Liver (tissue), 9 donors: ENCODE data around the gene CDX1. TPM values are rescaled to one million over a fixed set of nuclear protein-coding genes. Genes with fewer than 3 reads are reported as not detected.

Experiments
- DNase-seq: peaks from one replicate; pipeline ENCODE4 v3.0.0-alpha.2; 2017; ENCODE audit warnings: low spot score
- H3K27ac ChIP-seq, 2 donors: one replicate each; pipeline ENCODE4 v1.7.0; 2013; ENCODE audit warnings: inconsistent platforms in 2 of 2, low read length in 2 of 2, control low read depth in 1 of 2, low read depth in 1 of 2, mild to moderate bottlenecking in 1 of 2
- H3K27me3 ChIP-seq, 4 donors: one replicate each; pipeline versions ENCODE4 v1.6.1 to v1.7.0; 2013; ENCODE audit warnings: low read length in 3 of 4, inconsistent platforms in 1 of 4, mild to moderate bottlenecking in 1 of 4, moderate library complexity in 1 of 4; ENCODE audit not compliant: control insufficient read depth in 4 of 4, insufficient read depth in 4 of 4
- H3K36me3 ChIP-seq, 4 donors: one replicate each; pipeline versions ENCODE4 v1.6.1 to v1.7.0; 2013; ENCODE audit warnings: low read length in 3 of 4, mild to moderate bottlenecking in 3 of 4, low read depth in 1 of 4, moderate library complexity in 1 of 4; ENCODE audit not compliant: control insufficient read depth in 4 of 4, insufficient read depth in 3 of 4
- H3K4me1 ChIP-seq, 4 donors: one replicate each; pipeline versions ENCODE4 v1.6.1 to v1.7.0; 2013; ENCODE audit warnings: low read length in 3 of 4, mild to moderate bottlenecking in 3 of 4, moderate library complexity in 1 of 4; ENCODE audit not compliant: control insufficient read depth in 4 of 4, insufficient read depth in 4 of 4
- H3K4me3 ChIP-seq, 3 donors: one replicate each; pipeline versions ENCODE4 v1.6.1 to v1.7.0; 2013; ENCODE audit warnings: low read length in 3 of 3, control low read depth in 1 of 3, low read depth in 1 of 3, mild to moderate bottlenecking in 1 of 3
- H3K9ac ChIP-seq, 2 donors: one replicate each; pipeline ENCODE4 v1.7.0; 2013; ENCODE audit warnings: low read length in 2 of 2, mild to moderate bottlenecking in 2 of 2, moderate library complexity in 2 of 2, control low read depth in 1 of 2, low read depth in 1 of 2
- H3K9me3 ChIP-seq, 4 donors: one replicate each; pipeline versions ENCODE4 v1.6.1 to v1.7.0; 2013; ENCODE audit warnings: low read length in 3 of 4; ENCODE audit not compliant: control insufficient read depth in 4 of 4
- ATF3 ChIP-seq: IDR thresholded peaks from 2 replicates; pipeline ENCODE4 v1.6.1; 2016; ENCODE audit warnings: antibody characterized with exemption
- EGR1 ChIP-seq, 2 donors: IDR thresholded peaks; 2 replicates each; pipeline ENCODE4 v1.6.1; 2016 to 2018; ENCODE audit warnings: antibody characterized with exemption in 2 of 2, low read depth in 2 of 2
- FOXA1 ChIP-seq: IDR thresholded peaks from 2 replicates; pipeline ENCODE4 v1.6.1; 2016; ENCODE audit warnings: antibody characterized with exemption
- FOXA2 ChIP-seq: IDR thresholded peaks from 2 replicates; pipeline ENCODE4 v1.6.1; 2016; ENCODE audit warnings: antibody characterized with exemption
- GABPA ChIP-seq, 2 donors: IDR thresholded peaks in 1 of 2; conservative IDR thresholded peaks in 1 of 2; 2 replicates each; pipeline ENCODE4 v1.6.1; 2016; ENCODE audit warnings: antibody characterized with exemption in 2 of 2, mild to moderate bottlenecking in 1 of 2, moderate library complexity in 1 of 2
- HNF4G ChIP-seq: IDR thresholded peaks from 2 replicates; pipeline ENCODE4 v1.6.1; 2016; ENCODE audit warnings: antibody characterized with exemption
- JUND ChIP-seq, 2 donors: IDR thresholded peaks; 2 replicates each; pipeline ENCODE4 v1.6.1; 2016; ENCODE audit warnings: antibody characterized with exemption in 2 of 2
- NR2F2 ChIP-seq: IDR thresholded peaks from 2 replicates; pipeline ENCODE4 v1.6.1; 2016; ENCODE audit warnings: antibody characterized with exemption
- RAD21 ChIP-seq, 2 donors: IDR thresholded peaks; 2 replicates each; pipeline ENCODE4 v1.6.1; 2016; ENCODE audit warnings: antibody characterized with exemption in 2 of 2, mild to moderate bottlenecking in 2 of 2
- REST ChIP-seq: IDR thresholded peaks from 2 replicates; pipeline ENCODE4 v1.6.1; 2016; ENCODE audit warnings: antibody characterized with exemption, mild to moderate bottlenecking
- RXRA ChIP-seq, 2 donors: IDR thresholded peaks; 2 replicates each; pipeline ENCODE4 v1.6.1; 2017 to 2018; ENCODE audit warnings: antibody characterized with exemption in 2 of 2, mild to moderate bottlenecking in 1 of 2
- SP1 ChIP-seq: IDR thresholded peaks from 2 replicates; pipeline ENCODE4 v1.6.1; 2018; ENCODE audit warnings: antibody characterized with exemption, mild to moderate bottlenecking
- TAF1 ChIP-seq: conservative IDR thresholded peaks from 2 replicates; pipeline ENCODE4 v1.6.1; 2016; ENCODE audit warnings: antibody characterized with exemption, mild to moderate bottlenecking
- YY1 ChIP-seq: IDR thresholded peaks from 2 replicates; pipeline ENCODE4 v1.6.1; 2016; ENCODE audit warnings: antibody characterized with exemption, mild to moderate bottlenecking
- ZBTB33 ChIP-seq: IDR thresholded peaks from 2 replicates; pipeline ENCODE4 v1.6.1; 2016; ENCODE audit warnings: antibody characterized with exemption
- WGBS: extraction: QIAGEN DNeasy Blood & Tissue Kit; methylation state at CpG from one replicate; pipeline ENCODE4 v1.1.7; 2013; 5-methylcytosine and 5-hydroxymethylcytosine counted together
- polyA plus RNA-seq, 2 donors: library from polyadenylated mRNA; stranded (reverse) in 1 of 2; unstranded in 1 of 2; fragments of 200-250 nt in 1 of 2; fragments of >200 nt in 1 of 2; fragmentation: Nextera tagmentation in 1 of 2; extraction: Ambion mirVana in 1 of 2; gene quantifications; one replicate each; pipeline versions ENCODE4 v1.2.1 to v1.2.3, GENCODE V29; 2013 to 2015
- total RNA-seq, 2 donors: library from RNA; depleted of rRNA; stranded (reverse); fragments of >200 nt; gene quantifications; one replicate each; pipeline ENCODE4 v1.2.3, GENCODE V29; 2014
- donor health status: healthy.
- donor health status: healthy.
- donor health status: healthy.
- donor health status: healthy.
- donor health status: healthy.

CDX1 gene
- total and polyA plus RNA-seq, 4 donors, result not detected

GRCh38 chr5:150146862-150147601, 19.5 kb upstream of the CDX1 start:
- Histone ChIP-seq H3K27ac (peak overlapping the region in 1 of 2 donors; percentile 23), H3K9ac (no peak overlapping the region), H3K9me3 (no peaks in the 10 kb centered on the region), H3K4me3 (no peak overlapping the region), H3K27me3 (no peaks in the 10 kb centered on the region), H3K4me1 (peaks cover 1 to 14% (median 7%) of the 10 kb centered on the region in 4 donors), H3K36me3 (no peaks in the 10 kb centered on the region)
- 91% methylated on average over 14 of the region's 14 CpGs for WGBS
- TF ChIP-seq FOXA2, result no peak
- no peak for DNase-seq

- Histone ChIP-seq H3K27me3 (no peaks in the 10 kb centered on the region), H3K4me1 (peaks cover 0 to 12% (median 4%) of the 10 kb centered on the region in 4 donors), H3K9me3 (no peaks in the 10 kb centered on the region), H3K9ac (no peak overlapping the region), H3K4me3 (no peak overlapping the region), H3K27ac (peak overlapping the region; percentile 23 to 46), H3K36me3 (no peaks in the 10 kb centered on the region)
- WGBS, result 81% methylated on average over 7 of the region's 7 CpGs
- TF ChIP-seq YY1, result no peak
- TF ChIP-seq NR2F2, result no peak
- TF ChIP-seq HNF4G, result no peak
- no peak for TF ChIP-seq REST
- no peak for TF ChIP-seq FOXA1
- TF ChIP-seq RAD21 (IDR thresholded peaks at IDR 0.05), result no peak
- TF ChIP-seq EGR1 (IDR thresholded peaks at IDR 0.05; ENCODE audit: low read depth in 2 of 2), result no peak
- TF ChIP-seq ZBTB33, result no peak
- no peak for TF ChIP-seq JUND (IDR thresholded peaks at IDR 0.05)
- TF ChIP-seq GABPA (IDR thresholded peaks at IDR 0.05 in 1 of 2, conservative IDR thresholded peaks at IDR 0.05 in 1 of 2), result no peak
- TF ChIP-seq SP1, result no peak
- no peak for TF ChIP-seq ATF3
- TF ChIP-seq RXRA (IDR thresholded peaks at IDR 0.05), result no peak
- TF ChIP-seq FOXA2, result no peak
- TF ChIP-seq TAF1, result no peak
- DNase-seq, result no peak
Measured at GRCh38 chr5:150147670-150148069, 18.9 kb upstream of the CDX1 start.
